Left renal pelvis (tissue), 4 donors: ENCODE measurements around the gene MAP4K1. TPM values are rescaled to one million over a fixed set of nuclear protein-coding genes. Genes with fewer than 3 reads are reported as not detected.

Source experiments
- DNase-seq, 4 donors: peaks; one replicate each; pipeline ENCODE4 v3.0.0-alpha.2; 2013; ENCODE audit warnings: low read depth in 4 of 4, low spot score in 3 of 4
- polyA plus RNA-seq, 4 donors: library from polyadenylated mRNA; unstranded; fragments of 120-200 nt; gene quantifications; one replicate each; pipeline ENCODE4 v1.2.1, GENCODE V29; 2013; ENCODE audit not compliant: insufficient read length in 4 of 4

MAP4K1 gene
- polyA plus RNA-seq: 1 to 10 TPM; 2.0 to 4.2 (median 3.1) TPM

DNA sequence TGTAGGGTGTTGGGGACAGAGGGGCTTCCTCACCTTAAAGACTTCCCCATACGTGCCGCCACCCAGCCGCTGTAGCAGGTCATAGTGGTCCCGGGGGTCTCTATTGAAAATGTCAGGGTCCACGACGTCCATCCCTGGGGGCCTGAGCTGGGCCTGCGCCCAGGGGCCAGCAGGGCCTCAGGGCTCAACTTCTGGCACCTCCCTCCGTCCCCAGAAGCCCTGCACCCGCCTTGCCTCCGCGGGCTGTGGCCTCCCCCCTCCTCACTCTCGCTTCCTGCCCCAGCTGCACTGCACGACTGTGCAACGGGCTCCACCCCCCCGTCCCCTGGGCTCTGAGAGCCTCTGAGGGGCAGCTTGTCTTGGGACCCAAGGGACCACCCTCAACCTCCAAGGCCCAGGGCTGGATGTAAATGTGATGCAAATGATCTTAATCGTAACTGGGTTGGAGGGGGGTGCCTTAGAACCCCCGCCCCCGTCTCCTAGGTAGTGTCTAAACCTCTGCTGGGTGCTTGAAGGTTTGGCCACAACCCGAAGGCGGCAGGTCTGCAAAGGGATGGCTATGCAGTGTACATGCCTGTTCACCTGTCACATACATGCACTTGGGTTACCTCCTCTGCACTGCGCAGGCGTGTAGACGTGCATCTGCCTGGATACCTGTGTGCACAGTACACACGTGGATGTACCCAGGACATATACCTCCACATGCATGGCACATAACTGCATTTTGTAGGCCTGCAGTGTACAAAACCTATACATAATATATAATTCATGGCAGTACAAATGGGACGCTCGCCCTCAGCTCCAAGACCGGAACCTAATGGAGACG is at the start of gene MAP4K1:
TSS of gene MAP4K1 (minus strand) at position 190 of the 826 bp plus-strand sequence. CDS start at position 132, 58 bp downstream.
- DNase-seq: no peak

DNA sequence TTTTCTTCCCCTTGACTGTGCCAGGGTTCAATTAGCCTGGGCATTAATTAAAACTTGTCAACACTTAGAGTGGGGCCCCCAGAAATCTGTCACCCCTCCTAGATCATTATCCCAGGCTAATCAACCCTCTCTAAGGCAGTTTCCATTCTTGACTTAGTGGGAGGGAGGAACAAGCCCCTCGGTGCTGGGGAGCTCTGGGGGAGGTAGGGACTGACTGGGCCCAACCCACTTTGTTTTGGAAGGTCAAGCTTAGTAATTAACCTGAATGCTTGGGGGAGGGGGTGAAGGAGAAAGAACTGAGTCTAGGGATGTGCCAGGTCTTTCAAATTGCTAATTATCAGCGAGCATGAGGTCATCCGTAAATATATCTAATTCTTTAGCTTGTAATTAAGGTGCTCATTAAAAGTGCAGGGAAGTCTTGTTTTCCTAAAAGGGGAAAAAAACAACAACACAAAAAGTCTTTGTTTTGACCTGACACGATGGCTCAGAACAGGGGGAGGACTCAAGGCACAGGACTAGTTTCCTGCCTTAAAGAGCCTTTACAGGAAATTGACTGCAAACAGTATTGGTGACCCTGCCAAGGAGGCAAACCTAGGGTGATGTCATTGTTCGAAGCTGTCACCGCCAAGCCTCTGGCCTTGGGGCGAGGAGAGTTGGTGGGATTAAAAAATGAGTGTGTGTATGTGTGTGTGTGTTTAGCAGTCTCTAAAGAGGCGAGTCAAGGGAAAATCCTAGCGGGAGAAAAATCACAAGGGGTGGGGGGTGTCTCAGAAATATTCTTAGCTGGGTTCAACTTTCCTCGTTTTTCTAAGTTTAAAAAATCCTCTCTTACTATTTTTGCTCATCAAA is 49.1 kb upstream of the MAP4K1 start:
- no peak for DNase-seq

DNA sequence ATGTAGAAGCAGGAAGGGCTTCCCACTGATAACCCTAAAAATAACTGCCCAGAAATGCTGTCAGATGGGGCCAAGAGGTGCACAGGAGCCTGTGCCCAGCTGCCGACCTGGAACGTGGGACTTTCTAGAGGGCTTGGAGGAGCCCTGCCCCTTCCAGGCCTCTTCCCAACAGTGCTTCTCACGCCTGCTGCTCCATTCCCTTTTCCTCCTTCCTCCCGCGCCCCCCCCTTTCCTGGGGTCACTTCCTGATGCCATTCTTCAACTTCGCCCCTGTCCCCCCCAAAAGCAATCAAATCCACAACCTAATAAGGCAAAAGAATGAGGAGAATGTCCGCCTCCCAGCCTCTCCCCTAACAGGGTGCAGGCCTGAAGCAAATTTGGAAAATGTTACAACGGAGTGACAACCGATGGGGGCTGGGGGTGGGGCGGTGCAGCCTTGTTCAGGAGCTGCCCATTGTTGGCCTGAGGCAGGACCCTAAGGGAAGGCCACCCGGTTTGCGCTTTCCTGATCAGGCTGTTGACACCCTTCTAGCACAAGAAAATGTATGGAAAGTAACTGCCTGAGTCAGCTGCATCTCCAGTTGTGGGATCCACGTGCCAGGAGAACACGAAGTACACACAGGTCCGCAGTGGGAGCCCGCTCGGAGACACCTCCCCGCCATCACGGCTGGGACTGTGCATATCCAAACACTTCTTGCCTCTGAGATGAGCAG is 48.4 kb upstream of the MAP4K1 start:
- DNase-seq: peak in 1 of 4 donors; percentile 77

DNA sequence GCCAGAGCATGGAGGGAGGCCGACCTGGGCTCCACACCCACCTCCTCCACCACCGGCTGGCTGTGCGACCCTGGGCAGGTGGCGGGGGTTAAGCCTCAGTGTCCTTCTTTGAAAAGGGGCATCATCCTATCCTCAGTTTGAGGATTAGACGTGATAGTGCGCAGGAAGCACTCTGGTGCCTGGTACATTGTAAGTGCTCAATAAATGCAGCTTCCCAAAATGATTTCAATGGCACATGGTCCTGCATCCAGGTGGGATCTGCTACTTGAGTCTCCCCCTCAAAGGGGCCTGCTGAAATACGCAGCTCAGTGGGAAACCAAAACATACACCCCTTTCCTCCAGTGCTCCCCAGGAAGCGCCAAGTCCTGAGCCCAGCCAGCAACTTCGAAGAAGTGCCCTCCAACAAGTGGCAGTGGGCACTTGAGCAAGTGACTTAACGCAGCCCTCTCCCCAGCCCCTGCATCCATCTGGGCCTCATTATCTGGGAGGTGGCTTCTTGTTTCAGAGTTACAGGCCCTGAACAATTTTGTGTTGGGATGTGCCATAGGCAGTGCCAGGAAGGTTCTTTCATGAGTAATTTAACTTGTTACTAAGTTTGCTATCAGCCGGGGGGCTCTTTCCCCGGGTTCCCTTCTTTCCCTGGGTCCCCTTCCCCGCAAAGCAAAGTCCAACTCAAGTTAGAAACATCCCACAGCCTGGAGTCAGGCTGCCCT is 47.6 kb upstream of the MAP4K1 start:
- no peak for DNase-seq

DNA sequence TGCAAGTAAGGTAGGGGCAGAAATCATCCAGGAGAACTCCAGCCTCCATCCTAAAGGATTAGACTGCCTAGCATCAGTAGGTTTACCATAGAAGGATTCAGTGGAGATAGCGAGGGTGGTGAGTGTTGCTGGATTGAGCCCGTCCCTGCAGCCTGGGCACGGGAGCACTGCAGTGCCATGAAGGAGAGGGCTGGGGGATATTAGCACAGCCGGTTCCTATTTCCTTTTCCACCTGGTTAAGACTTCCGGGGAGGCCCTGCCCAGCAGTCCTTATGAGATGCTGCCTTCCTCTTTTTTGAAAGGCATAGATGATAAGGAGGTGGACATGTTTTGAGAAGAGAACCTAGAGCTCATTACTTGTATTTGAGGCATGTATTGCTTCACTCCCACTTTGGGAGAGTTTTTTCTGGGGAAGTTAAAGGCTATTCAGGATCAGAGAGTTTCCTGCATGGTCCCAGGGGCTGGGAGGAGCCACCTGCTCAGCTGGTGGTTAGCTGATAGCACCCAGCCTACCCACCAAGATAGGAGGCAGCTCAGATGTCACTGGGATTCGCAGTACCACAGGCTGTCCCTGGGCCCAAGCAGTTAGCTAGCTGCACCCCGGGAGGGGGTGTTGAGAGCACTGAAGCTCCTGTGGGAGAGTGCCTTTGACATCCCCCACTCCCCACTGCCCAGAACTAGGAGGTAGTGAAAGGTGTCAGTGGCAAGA is 46.9 kb upstream of the MAP4K1 start:
- no peak for DNase-seq

DNA sequence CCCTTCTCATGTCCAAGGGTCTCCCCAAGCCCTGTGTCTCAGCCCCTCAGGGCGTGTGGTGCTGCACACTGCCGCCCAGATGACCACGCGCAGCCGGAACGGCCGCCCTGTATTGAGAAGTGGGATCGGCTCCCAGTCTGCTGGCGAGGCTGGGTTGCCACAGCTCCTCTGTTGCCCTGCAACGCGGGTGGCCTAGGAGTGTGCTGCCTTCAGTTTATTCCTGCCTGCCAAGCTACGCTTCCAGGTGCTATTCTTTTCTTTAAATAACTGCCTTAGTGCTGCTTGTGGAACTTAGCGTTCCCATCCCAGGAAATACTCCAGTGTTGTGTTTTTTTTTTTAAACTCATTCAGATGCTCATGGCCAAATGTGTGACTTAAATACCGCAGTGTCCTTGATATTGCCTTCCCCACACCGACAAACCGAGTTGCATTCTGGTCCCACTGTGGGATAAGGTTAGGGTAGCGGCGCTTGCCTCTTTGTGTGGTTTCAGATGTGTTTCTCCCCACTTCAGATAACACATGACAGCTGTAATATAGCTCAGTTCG is 46.3 kb upstream of the MAP4K1 start:
- DNase-seq: no peak

DNA sequence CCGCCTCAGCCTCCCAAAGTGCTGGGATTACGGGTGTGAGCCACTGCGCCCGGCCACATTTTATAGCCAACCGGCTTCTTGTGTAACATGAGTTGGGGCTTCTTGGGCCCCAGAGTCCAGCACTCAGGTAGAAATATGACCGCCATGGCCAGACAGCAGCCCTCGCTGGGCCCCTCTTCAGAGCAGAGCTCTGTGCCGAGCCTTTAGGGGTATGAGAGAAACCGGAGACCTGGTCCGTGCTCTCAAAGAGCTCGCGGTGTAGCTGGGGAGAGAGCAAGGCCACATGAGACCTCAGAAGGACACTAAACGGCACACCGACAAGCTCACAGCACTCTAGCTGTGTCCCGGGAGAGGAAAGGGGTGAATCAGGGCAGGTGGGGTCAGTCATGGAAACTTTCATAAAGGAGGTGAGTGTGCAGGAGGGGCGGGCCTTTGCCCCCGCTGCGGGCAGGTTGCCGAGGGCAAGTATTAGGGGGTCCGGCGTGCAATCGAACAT is 45.5 kb upstream of the MAP4K1 start:
- no peak for DNase-seq

DNA sequence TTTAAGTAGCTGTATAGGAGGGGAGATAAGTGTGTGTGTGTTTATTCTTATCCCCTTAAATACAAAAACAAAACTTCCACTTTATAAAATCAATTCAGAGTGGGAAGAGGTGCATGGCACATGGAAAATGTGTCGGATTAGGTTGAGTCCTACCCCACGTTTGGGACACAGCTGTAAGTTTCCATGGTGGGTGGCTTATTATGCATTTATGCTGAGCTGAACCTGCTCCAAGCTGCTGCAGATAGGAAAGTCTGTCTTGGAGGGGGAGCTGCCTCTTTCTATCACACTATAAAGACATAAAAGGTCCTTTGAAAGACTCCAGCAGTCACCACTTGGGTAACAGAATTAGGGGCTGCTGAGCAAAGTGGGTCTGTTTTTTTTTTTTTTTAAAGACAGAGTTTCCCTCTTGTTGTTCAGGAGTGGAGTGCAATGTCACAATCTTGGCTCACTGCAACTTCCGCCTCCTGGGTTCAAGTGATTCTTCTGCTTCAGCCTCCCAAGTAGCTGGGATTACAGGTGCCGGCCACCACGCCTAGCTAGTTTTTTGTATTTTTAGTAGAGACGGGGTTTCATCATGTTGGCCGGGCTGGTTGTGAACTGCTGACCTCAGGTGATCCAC is 44.9 kb upstream of the MAP4K1 start:
- DNase-seq: no peak

DNA sequence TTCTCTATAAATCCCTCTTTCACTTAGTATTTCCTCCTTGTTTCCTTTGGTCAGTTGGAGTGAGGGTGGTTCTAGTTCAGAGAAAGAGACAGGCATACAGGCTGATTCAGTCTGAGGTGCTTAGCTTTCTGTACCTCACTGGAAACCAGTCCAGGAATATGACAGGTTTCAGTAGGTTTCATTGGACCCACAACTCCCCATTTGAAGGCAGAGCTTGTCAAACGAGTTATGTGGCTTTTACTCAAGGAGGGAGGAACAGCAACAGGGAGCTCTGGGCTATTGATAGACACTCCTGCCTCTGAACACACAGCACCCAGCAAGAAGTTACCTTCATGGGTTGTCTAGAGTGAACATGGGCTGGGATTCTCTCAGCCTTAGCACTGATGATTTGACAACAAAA is 44.2 kb upstream of the MAP4K1 start:
- DNase-seq: no peak

DNA sequence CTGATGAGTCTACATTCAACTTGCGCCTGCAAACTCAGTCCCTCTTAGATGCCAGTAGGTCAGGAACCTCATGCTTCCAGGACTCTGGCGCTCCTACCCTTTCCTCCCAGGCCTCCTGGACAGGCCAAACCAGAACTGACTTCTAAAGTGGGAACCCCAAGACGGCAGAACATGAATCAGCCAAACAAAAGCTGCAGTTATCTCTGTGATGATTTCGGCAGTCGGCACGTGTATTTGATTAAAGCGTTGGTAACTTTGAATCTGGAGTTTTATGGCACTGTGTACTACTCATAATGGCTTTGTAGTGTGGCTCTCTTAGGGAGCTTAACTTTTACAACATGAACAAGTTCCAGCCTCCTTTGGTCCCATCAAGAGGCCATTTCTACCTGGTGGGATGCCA is 43.4 kb upstream of the MAP4K1 start:
- DNase-seq: no peak

DNA sequence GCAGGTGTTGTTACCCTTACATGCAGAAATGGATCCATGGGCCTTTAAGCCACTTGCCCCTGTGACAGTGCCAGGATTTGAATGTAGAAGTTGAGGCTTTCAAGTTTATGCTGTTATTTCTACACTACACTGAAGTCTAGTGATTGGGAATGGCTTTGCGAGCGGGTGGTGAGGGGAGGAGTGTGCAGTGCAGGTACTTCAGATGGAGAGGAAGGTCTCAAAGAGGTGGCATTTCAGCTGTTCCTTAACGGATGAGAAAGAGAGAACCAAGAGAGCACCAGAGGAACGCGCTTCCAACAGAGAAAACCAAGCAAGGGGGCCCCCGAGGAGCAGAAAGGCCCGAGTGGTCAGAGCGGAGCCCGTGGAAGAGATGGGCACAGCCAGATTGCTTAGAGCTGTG is 43.0 kb upstream of the MAP4K1 start:
- DNase-seq: no peak

DNA sequence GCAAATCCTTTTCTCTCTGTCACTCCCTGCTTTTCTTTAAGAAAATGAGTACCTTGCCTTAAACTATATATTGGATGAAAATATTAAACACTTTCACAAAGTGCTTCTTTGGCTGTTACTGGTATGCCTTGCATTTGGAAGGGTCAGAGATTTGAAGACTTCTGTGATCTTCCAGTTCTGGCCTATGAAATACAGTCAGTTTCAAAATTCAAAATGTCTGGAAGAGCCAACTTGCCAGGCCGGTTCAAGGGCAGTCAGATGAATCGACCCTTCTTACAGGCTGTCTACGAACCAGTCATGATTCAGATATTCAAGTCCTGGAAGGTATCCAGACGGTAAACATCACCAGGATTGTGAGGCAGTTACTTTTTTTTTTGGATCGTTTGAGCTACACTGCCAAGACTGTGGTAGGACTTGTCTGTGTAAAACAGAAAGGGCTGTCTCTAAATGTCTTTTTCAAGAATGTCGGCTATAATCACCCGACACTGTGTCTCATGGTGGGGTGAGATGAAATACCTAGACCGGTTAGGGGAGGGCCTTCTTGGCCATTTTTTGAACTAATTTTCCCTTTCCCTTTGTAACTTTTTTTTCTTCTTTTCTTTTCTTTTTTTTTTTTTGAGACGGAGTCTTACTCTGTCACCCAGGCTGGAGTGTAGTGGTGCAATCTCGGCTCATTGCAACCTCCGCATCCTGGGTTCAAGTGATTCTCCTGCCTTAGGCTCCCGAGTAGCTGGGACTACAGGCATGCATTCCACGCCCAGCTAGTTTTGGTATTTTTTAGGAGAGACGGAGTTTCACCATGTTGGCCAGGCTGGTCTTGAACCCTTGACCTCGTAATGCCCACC is 40.9 kb upstream of the MAP4K1 start:
- no peak for DNase-seq

DNA sequence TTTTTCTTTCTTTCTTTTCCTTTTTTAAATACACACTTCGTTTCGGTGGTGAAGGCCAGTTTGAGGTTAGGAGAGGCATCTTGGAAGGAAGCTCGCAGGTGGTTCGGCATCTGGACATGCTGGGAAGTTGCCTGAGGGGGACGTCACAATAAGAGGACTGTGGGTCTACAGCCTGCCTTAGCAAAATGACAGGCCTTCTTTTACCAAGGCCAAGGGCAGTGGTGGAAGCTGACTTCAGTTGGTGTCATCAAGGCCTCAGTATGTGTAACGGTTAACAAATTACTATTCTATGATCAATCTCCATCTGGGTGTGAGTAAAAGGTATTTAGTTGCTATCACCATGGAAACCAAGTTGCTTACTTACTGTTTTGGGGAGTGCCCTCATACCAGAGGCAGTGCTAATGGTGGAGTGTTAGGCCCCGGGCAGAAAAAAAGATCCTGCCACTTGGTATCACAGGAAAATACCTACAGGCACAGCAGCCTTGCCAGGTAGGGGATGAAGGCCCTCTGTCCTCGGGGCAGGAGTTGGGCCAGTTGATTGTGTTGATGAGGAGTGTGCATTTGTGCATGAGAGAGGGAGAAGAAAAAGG is 40.0 kb upstream of the MAP4K1 start:
- no peak for DNase-seq

DNA sequence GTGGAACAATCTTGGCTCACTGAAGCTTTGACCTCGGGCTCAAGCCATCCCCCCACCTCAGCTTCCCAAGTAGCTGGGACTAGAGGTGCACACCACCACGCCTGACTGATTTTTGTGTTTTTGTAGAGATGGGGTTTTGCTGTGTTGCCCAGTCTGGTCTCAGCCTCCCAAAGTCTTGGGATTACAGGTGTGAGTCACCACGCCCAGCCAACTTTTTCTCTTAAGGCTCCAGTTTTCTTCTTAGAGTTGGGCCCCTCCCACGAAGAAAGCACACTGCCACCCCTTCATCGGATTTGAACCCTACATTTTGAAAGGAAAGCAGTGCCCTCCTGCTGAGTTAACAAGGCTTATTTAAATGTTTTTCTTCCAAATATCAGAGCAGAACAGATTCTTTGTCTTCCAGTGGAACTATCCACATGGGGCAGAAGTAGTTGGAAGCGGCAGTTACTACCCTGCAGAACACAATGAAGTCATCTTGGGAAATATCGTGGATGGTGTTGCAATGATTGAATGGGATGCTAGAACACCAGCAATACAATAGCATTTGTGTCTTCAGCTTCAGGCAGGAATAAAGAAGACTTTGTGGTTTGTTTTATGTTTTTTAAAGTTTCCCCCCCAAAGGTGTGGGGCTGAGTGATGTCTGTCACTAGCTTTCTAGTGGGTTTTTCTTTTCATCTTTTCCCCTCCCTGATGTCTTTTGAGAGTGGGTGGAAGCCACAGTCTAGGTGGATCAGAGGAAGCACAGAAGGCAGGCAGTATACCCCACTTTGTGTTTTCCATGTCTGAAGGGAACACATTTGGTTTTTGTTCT is 38.6 kb upstream of the MAP4K1 start:
- DNase-seq: no peak

DNA sequence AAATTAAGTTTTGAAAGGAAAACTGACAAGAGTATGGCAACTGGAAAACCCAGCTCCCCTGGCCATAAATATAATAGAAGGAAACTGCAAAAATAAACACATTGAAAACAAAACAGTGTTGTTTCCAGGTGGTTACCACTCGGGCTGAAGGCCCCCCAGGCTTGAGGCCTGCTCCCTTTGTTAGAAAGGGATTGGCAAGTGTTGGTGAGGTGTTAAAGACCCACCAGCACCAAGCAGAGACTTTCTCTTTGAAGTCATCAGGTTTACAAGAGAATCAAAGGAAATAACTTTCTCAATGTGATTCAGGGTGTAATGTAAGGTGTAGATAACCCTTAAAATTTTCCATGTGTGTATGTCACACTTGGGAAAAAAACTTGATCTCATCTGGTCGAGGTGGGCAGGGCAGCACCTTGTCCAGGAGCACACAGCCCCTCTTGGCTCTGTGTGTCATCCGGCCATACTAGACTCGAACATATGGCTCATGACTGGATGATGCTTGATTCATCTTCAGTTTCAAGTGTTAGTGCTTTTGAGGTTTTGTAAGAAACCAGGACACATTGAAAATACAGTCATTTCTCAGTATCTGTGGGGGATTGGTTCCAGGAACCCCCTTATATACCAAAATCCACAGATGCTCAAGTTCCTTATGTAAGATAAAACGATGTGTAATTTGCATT is 37.5 kb upstream of the MAP4K1 start:
- no peak for DNase-seq

DNA sequence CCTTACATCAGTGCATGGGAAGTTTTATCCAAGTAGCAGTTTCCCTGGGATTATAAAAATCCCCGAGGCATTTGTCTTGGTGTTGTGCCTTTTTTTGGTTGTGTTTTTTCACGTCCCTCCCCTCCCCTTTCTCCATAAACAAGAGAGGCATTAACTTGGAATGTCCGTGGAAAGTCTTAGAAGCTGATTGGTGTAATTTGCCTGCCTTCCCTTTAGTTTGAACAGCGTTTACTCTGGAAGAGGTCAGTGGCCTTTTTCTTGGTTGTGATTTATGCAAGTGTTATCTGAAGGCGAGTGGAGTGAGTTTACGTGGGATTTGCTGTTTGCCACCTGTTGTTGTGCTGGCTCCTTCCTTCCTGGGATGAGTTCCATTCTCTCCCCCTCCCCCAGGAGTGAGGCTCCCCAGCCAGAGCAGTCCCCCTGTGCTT is 36.9 kb upstream of the MAP4K1 start:
- DNase-seq: no peak
